ENCODE data around the gene TBC1D22A.

Gene TBC1D22A

DNA sequence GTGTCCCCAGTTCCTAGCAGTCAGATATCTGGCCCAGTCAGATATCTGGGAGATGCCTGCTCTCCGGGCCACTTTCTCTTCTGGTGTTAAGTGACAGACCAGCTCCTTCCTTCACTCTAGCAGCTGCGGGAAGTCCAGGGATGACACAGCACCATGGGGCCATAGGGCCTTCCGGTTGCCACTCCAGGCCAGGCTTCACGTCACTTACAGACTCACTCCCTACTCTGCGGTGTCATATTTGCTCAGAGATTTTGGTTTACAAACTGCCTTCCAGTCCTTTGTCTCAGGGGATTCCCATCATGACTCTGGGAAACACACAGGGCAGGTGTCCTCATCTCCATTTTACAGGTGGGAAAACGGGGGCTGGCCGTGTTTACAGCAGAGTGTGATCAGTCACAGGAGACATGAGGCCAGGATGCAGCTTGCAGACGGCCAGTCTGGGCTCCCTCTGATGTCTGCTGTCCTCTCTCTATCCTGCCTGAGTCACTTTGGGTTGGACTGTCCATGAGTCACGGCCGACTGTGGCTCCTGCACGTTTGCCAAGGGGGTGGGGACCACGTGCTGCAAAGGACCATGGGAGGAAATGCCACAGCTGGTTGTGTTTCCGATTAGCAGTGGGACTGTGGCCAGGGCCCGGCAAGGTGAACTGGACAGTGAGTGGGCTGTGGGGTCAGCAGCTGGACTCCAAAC, 8.2 kb upstream of the TBC1D22A start:
- no peak for DNase-seq

DNA sequence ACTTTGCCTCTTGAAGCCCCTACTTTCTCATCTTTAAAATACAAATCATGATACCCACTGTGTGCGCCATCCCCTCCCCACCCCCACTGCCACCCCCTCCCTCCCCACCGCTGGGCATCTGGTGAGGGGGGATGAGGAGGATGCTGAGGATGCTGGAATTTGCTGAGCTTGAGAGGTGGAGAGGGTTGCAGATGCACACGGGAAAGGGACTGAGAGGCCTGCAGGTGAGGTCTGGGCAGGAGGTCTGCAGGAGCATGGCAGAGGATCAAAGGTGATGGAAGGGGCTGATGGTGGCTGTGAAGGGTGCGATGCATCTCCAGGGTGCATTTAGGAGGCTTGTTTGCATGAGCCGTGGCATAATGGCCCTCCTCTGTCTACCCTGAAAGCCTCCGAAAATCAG, 7.6 kb upstream of the TBC1D22A start:
- no peak for DNase-seq

DNA sequence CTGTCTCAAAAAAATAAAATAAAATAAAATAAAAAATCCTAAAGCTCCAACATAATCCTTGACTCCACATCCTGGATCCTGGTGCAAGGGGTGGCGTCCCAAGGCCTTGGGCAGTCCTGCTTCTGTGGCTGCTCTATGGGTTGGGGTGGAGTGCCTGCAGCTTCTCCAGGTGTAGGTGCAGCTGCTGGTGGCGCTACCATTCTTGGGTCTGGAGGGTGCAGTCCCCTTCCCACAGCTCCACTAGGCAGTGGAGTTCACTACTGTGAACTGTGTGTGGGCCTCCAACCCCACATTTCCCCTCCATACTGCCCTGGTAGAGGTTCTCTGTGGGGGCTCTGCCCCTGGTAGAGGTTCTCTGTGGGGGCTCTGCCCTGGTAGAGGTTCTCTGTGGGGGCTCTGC, 6.9 kb upstream of the TBC1D22A start:
- no peak for DNase-seq

DNA sequence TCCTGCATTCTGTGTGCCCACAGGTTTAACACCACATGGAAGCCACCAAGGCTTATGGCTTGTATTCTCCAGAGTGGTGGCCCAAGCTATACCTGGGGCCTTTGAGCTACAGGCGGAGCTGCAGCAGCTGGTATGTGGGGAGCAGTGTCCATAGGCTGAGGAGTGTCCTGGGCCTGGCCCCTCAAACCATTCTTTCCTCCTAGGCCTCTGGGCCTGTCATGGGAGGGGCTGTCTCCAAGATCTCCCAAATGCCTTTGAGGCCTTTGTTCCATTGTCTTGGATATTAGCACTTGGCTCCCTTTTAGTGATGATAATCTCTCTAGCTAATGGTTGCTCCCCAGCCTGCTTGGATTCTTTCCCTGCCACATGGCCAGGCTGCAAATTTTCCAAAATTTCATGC, 6.4 kb upstream of the TBC1D22A start:
- no peak for DNase-seq

DNA sequence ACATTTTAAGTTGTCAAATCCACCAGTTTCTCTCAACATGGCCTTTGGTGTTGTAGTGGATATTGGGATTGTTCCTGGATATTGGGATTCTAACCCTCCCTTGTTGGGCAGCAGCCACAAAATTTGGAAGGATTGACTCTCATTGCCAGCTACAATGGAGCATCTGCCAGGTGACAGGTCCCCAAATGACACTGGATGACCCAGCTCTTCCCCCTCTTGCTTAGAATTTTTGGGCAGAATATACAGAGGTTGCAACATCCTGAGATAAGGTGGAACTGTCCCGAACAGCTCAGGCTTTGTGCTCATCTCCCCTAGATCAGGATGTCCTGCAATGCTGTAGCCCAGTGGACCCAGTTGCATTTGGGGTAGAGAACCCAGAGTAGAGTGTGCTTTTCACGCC, 5.3 kb upstream of the TBC1D22A start:
- no peak for DNase-seq

DNA sequence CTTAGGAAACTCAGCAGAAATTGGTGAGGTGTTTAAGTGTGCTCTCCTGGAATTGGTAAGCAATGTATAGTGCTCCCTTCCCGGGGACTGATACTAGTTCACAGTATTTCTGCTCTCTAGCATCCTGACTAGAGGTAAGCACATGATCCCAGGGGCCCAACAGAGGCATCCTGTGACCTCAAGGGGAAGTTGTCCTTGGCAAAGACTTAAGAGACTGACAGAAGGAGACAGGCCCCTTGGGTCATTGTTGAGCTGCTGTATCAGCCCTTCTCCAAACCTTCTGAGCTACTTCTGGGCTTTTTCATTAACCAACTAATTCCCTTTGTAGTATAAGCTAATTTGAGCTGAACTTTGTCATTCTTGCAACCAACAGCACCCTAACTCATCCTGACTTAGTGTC, 4.3 kb upstream of the TBC1D22A start:
- DNase-seq, result no peak

DNA sequence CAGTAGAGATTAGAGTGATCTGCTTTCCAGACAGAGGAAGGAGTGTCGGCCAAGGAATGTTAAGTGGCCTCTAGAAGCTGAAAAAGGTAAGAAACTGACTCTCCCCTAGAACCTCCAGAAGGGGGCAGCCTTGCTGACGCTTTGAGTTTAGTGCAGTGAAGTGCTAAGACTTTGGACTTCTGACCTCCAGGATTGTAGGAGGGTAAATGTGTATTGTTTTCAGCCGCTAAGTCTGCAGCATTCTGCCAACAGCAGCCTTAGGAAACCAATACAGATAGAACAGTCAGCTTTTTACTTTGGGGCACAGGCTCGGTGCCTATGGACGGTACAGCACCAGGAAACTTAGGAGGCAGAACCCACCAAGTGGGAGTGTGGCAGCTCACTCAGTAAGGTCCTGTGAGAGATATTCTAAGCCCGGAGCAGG, 3.6 kb upstream of the TBC1D22A start:
- DNase-seq, result no peak

DNA sequence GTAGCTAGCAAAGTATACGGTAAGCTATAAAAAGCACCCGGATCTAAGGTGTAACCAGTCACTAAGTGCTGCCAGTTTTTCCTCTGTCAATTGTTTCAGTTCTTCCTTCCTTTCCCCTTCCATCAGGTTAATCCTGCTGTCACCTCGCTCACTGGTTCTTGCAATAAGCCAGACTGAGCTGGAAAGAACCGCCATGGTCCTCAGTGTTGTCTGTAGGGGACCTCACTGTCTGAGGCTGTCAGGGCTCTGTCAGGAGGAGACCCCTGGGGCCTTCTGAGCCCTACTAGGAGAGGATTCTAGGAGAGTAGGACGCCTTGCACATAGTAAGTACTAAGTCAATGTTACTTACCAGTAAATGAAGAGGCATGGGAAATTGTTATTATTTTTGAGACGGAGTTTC, 1.4 kb upstream of the TBC1D22A start:
- DNase-seq, result no peak

DNA sequence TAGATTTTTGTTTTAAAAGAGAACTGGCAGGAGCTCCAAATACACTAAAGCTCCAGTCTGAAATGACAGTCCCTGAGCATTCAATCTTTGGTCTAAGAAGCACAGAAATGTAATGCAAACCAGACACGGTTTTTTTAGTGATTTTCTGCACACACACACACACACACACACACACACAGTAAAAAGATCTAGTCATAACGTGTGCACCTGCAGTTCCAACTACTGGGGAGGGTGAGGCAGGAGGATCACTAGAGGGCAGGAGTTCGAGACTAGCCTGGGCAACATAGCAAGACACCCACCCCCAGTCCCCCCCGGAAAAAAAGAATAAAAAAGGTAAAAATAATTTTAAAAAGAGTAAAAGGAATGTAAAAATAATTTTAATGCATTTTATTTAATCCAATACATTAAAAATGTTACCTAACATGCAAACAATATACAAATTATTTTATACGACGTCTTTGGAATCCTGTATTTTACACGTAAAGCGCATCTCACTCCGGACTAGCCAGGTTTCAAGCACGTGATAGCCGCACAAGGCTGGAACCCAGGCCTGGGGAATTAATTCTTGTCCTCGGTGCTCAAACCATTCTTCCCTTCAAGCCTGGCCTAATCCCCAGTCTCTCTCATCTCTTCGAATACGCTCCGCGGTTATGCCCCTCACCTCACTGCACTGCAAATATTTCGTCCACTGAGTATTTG, 762 bp upstream of the TBC1D22A start:
- peak; percentile 38 for DNase-seq

DNA sequence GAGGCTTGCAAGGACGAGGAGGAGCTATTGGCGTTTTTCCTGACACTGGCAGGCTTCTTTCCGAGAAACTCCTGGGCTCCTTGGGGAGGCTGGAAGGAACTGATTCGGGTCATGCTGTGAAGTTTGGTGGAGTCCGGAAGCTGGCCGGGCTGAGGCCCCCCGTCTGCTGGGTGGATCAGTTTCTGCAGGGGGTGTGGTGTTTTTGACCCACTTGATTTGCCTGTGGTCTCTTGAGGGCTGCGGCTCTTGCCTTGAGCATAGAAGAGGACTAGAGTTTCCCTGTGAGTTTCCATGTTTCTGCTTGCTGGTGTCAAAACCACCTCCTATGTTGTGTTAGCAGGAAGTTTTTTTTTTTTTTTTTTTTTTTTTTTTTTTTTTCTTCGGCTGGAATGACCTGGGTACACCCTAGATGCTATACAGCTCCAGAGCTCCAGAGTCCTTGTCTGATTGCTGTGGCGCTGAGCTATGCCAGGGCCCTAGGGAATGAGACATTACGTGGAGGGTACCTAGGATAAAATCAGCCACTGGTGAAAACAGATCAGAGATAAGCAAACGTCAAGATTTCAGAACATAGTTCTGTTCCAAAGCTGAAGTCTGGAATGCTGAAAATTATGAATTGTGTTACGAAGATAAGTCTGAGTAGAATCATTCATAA, 728 bp downstream of the TBC1D22A start:
- no peak for DNase-seq

DNA sequence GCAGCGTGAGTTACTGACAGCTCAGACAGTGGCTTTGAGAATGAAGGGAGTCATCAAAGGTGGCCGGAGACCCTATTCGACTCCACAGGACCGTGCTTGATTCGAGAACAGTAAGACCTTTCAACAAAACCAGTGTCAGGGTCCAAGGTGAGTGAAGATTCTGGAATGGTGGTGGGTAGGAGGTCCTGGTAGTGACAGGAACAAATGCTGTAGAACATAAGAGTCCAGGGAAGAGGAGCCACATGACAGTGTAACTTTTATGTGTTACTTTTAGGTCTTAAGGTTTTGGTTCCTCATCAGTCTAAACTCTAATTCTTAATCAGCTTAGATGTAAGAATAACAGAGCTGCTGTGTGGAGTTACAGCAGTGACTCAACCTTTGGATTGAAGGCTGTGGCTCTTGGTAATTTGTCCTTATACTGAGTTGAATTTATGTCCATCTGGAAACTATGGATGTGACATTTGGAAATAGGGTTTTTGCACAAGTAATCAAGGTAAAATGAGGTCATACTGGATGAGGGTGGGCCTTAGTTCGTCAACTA, 1.8 kb downstream of the TBC1D22A start:
- no peak for DNase-seq

DNA sequence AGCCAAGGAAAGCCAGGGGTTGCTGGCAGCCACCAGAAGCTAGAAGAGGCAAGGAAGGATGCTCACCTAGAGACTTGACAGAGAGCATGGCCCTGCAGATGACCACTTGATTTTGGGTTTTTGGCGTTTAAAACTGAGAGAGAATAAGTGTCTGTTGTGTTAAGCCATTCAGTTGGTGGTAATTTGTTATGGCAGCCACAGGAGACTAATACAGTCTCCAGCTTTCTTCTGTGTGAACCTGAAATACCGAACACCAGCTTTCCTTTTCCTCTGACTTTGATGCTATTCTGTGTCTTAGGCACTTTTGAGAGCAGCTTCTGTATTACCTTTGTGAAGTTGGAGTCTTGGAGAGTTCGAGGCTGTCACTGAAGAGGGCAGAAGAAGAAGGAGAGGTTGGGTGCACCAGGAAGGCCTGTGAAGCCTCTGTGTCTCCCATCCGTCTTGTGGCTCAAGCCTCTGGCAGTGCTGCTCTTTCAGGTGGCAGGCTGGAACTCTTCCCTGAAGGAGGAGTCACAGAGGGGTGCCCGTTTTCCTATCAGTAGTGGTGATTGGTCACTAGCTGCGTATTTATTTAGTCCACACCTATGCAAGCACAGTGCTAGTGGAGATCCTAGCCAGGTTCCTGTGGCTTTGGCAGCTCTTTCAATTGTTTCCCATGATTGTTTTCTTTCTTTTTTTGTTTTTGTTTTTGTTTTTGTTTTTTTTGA, 2.5 kb downstream of the TBC1D22A start:
- DNase-seq, result no peak

DNA sequence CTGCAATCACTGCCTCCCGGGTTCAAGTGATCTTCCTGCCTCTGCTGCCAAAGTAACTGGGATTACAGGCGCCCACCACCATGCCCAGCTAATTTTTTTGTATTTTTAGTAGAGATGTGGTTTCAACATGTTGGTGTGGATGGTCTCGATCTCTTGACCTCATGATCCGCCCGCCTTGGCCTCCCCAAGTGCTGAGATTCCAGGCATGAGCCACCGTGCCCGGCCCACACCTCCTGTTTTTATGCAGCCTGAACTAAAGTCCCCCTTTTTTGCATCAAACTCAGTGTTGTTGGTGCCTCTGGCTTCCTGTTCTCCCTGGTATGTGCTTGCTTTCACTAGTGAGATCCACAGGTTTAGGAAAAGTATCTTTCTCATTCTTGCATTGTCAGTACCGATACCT, 4.2 kb downstream of the TBC1D22A start:
- no peak for DNase-seq

DNA sequence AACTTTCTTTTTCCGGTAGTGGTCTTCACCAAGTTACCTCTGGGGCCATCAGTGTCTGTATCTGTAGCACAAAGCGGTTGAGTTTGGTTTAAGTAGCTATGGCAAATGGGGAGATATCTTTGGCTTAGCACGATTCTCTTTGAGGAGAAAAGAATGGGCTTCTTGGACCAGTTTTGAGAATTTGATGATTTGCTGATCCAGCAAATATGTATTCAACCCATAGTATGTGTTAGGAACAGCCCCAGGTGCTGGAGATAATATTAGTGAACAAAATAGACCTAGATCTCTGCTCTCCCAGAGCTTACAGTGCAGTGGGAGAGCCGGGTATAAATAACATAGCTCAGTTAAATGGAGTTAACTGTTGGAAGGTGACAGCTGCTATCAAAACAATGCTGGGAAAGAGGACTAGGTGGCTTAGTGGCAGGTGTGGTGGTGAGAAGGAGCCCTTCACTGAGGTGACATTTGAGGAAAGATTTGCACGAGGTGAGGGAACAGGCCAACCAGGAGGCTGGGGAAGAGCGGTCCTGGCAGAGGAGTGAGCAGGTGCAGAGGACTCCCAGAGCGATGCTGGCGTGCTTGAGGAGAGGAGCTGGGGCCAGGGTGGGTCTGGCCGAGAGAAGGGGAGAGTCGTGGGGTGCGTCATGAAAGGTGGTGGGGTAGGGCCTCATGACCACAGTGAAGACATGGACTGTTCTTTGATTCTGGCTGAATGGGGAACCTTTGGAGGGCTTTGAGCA, 5.0 kb downstream of the TBC1D22A start:
- peak; percentile 8 for DNase-seq

DNA sequence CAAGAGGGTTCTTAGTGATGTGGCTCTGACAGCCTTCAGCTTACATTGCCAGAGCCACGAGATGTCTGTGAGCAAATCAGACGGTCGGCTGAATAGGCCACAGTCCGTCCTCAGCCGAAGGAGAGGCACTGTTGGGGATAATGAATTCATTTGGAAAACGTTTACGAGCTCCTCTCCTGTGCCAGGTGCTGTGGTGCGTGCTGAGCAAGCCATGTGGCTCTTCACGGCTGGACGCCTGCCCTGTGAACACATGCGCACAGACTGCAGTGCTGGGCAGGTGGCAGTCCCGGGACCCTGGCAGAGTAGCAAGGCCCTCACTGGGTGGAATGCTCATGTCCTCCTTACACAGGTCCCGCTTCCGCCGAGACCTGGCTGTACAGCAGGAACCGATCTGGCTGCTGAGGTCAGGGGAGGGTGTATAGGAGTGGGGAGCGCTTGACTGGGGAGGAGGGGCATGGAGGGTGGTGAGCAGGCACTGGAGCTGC, 6.8 kb downstream of the TBC1D22A start:
- peak; percentile 92 for DNase-seq

DNA sequence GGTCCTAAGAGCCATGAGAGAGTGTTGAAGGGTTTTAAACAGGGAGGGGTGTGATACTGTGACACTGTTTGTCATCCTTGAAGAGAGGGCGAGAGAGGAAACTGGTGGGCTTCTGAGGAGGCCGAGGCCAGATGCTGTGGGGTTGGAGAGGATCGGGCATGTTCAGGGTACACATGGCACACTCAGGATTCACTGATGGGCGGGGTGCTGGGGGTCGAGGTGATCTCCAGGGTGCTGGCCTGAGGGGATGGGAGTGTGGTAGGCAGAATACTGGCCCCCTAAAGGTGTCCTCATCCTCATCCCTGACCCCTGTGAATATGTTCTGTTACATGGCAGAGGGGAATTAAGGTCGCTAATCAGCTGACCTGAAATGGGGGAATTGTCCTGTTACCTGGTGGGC, 7.3 kb downstream of the TBC1D22A start:
- no peak for DNase-seq

DNA sequence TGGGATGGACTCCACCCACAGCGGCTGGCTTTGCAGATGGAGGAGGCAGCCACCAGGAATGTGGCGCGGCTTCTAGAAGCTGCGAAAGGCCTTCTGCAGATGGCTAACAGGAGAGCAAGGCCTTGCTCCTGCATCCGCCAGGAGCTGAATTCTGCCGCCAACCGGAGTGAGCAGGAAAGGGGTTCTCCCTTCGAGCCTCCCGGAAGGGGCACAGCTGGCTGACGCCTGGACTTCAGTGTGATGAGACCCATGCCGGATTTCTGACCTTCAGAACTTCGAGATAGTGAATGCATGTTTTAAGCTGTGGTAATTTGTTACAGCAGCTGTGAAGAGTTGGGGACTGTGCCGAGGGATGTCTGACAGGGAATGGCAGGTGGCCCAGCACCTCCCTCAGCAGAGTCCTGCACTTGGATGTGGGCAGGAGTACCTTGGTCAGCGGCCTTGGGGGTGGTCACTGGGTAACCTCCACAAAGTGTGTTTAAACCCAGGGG, 7.7 kb downstream of the TBC1D22A start:
- DNase-seq, result no peak

DNA sequence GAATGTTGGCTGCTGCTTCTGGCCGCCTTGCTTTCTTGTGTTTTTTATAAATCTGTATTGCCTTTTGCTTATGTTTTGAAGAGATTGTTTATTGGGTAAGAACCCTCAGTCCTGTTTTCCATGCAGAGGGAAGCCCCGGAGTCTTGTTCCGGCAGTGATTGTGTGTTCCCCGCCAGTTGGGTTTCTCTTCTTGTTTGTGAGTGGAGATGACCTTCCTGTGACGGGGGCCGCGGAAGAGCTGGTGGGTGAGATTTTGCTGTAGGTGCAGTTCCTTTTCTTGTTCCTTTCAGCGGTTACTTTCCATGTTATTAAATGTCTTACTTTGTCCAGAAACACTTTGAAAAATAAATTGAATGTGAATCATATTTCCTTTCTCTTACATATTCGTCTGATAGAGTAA, 8.3 kb downstream of the TBC1D22A start:
- no peak for DNase-seq

DNA sequence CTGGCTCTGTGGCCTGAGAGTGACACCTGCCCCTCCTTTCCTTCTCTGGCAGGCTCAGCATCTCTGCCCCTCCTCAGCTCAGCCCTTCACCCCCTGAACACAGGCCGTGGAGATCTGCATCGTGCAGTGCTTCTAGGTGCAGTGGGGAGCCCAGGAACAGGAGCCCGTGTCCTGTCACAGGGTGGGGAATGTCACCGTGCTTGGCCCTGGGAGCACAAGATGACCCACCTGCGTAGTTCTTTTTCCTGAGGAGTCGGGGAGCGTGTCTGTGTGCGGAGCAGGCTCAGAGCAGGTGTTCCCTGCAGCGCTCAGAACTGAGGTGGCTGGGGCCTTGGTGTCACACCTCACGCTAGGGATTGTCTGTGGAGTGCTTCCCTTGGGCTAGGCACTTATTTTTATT, 10.6 kb downstream of the TBC1D22A start:
- DNase-seq, result no peak

DNA sequence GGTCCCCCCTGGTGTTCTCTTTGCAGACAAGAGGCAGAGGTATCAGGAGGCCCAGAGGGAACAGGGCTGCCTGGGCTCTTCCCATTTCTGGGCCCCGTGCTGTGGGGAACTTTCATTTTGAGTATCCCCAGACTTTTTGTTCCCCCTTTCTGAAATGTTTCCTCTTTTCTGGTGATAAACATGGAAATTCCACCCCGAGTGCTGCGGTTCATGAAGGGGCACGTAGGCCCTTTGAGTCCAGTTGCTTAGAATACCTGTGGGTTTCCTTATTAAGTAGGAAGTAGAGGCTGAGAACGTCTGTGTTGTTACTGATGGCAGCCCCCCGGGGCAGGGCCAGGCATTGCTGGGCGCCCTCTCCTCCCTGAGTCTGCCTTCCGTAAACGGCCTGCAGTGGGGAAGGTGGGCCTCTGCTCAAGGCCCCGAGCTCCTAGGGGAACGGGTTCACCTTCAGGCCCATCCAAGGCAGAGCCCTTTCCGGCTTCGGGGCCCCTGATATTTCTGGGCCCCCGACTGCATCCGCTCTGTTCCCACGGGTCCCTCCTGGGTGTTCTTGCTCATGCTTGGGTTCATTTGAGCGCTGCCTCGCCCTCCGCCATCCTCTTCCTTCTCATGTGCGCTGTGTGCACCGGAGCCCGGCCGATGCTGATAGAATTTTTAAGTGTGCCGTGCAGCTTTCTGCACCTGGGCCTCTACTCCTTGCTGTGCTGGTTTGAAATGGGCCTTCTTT, 12.0 kb downstream of the TBC1D22A start:
- DNase-seq, result no peak

DNA sequence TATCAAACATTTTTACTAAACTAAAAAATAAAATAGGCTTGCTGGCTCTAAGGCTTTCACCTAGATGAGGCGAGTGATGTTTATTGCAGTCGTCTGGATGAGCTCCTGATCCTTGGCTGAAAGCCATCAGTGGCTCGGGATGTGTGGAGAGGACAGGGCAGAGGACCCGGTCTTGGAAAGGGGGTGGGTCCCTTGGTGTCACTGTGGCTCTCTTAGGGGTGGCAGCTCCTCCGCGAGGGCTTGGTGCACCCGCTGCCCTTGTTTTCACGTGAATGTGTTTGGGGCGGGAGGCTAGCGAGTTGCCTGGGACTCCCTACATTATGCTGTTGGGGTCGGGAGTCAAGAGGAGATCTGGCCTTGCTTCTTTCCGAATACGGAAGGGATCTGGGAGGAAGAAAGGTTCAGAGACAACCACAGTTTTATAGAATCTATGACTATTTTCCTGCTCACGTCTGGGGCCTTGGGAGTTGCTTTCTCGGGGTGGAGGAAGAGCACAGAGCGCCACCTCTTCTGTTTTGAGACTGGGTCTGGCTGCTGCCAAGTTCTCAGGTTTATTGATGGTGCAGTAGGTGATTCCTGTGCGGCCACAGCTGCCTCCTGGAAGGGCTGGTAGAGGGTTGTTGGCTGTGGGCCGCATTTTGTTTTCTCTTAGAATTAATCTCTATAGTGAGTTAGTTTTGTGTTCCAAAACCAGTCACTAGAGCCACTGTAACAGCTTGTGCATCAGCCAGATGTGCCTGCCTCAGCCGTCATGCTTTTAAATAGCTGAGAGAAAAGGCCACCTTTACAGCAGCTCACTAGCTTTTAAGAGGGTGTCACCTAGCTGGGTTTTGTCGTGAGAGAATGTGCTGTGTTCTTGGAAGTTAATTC, 12.8 kb downstream of the TBC1D22A start:
- peak; percentile 38 for DNase-seq
